HG03439 (cell line): ENCODE measurements around the gene CCDC57.

ENCODE experiments used
- ATAC-seq: cut with Tn5 transposase; IDR thresholded peaks from one replicate; pipeline ENCODE4 v1.9.1; 2021; ENCODE audit warnings: mild to moderate bottlenecking, moderate library complexity; ENCODE audit not compliant: unreplicated experiment

CCDC57 gene

DNA sequence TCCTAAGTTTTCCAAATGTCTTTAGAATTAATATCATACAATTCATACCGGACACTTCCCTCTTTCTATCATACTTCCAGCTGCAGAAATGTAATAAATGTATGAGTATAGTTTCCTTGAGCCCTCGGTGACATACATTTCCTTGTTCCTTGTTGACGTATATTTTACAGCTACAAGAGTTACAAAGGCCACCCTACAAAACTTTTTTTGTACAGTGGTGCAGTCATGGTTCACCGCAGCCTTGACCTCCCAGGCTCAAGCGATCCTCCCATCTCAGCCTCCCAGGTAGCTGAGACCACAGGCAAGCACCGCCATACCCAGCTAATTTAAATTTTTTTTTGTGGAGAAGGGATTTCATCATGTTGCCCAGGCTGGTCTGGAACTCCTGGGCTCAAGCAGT lies 139.8 kb downstream of the CCDC57 start:
- no peak for ATAC-seq

DNA sequence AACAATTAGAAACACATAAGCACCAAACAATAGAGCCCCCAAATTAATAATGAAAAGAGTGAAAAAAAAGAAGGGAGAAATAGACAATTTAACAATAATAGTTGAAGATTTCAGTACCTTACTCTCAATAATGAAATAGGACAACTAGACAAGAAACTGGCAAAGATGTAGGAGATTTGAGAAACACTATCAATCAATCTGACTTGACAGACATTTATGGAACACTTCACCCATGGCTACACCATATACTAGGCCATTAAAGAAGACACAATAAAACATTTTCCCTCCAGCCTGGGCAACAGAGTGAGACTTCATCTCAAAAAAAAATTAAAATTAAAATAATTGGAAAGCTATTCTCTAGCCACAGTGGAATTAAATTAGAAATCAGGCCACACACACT lies 142.0 kb downstream of the CCDC57 start:
- no peak for ATAC-seq

DNA sequence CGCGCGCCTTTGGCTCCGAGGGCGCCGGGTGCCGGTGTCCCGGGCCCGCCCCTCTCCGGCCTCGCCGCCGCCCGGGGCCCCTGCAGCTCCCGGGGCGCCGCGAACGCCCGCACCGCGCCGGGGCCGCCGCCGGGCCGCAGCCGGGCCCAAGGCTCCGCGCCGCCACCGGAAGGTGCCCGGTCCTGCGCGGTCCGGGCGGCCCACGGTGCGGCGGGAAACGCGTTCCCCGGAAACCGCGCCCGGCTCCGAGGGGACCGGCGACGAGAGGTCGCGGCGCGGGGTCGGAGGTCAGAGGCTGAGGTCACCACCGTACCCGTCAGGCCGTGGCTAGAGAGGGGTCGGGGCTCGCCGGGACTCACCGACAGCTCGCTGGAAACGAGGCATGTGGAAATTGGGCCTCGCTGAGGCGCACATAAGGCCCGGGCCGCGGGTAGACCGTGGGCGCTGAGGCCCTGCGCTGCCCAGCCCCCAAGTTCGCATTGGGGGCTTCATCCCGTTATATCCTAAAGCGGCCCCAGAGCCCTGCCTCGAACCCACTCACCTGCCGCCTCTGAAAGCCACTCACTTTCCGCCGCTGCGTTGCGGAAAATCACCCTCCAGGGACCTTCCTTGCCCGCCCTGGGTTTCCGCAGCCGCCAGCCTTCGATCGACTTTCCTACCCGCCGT lies 146.9 kb downstream of the CCDC57 start, which contains the start of gene DUS1L:
Gene DUS1L (minus strand): TSS at position 167 of the 666 bp plus-strand sequence. CDS start 745 bp downstream, outside the sequence.
- ATAC-seq = no peak

DNA sequence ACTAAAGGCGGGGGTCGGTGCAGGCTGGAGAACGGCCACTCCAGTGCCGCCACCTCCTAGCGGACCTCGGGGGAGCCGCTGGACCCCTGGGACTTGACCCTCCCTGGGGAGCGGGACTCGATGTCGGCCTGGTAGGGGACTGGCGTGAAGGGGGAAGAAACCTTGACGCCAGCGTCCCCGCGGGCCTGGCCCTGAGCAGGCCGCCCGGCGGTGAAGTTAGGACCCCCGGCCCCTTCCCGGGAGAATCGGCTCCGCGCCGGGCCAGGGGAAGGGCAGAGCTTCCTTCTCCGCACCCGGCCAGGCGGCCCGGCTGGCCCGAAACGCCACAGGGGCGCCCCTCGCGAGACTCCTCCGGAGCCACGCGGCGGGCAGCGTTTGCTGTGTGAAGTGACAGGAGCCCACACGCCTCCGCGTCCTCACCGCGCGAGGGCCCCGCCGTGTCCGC lies 147.4 kb downstream of the CCDC57 start:
- no peak for ATAC-seq

DNA sequence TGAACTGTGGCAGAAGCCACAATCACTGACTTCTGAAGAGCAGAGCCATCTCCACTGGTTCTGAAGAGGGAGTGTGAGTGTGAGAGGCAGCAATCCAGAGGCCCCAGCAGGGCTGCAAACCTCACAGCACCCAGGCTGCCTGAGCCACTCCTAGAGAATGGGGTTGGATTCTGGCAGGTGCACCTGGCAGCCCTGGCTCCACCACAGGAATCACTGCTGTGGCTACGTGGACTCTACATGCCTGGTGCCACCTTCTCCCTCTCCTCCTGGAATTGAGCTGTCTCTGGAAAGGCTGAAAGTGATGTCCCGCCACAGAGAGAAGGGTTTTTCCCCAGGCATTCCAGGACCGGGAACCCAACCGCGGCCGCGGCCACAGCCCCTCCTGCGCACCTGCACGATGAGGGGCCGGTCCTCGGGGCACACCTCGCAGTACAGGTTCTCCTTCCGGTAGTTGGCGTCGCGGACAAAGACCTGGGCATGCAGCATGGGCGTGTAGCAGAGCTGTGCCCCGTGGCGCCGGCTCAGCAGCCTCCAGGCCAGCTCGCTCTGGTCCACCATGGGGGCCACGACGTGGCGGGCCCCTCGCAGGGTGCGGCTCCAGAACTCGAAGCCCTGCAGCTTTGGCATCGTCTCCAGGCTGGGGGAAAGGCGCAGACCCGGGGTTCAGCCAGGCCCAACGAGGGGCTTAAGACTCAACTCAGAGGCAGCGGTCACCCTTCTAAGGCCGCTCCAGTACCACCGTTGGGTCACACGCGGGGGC lies 148.0 kb downstream of the CCDC57 start:
- no peak for ATAC-seq

DNA sequence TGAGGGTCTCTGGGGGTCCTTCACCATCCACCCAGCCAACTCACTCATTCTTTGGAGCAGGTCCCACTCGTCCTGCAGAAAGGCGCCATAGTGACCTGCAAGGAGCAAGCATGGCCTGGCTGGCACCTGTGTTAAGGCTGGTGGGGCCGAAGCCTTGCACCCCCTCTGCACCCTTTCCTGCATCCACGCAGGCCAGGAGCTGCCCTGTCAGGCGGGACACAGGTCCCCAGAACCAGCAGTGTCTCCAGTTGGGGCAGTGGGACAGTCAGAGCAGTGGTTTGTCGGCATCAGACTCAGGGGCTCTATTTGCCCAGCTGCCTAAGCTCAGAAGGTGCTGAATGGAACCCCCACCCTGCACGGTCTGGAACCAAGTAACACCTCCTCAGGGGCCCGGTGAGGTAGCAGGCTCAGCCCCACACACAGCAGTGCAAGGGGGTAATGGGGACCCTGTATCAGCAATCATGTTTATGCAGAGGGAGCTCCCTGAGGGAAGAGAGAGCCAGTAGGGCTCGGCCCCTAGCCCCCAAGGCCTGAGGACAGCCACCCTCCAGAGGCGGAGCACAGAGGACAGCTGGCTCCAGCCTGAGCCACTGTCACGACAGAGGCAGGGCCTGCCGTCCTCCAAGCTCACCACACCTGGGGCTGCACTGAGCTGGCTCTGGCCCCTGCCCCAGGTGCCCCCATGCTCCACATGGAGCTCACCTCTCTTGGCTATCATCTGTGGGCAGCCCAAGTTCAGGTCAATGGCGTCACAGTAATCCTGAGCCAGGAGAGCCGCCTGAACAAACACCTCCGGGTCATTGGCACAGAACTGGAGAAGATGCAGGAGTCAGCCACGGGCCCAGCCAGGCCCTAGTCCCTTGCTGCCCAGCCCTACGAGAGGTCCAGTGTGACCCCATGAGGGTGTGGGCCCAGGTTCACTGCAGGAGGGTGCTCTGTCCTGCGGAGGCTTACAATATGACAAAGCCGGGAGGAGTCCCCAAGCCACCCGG lies 148.9 kb downstream of the CCDC57 start:
- no peak for ATAC-seq

DNA sequence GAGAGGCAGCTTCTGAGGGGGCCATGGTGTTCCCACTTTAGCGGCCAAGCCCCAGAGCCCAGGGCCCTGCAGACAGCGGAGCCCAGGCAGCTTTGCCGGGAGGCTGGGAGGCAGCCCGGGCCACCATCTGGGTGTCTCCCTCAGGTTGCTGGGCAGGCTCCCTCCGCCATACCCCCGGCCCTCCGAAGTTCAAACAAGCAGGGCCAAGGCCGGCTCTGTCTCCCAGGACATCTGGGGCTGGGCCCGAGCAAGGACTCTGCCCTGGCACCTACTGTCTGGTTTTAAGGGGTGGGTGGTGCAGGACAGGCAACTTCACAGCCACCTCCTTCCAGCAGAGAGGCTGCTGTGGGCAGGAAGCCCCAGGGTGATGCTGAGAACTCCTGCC lies 149.7 kb downstream of the CCDC57 start:
- no peak for ATAC-seq

DNA sequence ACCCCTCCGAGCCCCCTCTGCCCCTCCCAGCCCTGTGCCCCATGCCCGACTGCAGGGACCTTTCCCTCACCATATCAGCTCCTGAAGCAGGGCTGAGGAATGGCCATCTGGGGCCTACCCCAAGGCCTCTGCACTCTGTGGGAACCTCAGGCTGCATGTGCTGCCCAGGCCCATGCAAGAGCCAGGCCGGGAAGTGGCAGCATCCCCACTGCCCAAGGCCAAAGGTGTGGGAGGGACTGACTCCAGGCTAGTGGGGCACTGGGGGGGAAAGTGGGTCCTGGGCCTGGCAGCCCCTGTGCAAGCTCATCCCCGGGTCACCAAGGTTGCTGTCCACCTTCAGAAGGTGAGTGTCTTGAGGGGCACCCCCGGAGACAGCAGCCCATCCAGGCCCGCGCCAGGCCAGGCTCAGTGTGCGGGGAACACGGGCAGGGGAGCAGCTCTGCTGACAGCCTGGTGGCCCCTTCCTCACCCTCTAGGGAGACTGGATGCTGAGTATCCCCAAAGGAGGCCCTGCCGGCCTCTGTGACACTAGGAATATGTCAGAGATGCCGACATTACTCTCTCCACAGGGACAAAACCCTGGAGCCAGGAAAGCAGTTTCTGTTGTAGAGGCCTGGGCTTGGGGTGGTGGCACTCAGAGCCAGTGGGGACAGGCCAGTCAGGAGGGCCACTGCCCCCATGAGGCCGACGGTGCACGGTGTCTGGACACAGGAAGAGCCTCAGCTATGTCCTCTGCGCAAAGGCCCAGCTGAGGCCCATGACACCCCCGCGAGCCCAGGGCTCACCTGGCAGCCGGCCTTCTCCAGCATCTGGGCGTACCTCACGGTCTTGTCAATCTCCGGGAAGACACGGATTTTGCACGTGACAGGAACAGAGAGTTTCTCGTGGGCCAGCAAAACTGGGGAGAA lies 150.3 kb downstream of the CCDC57 start:
- no peak for ATAC-seq

DNA sequence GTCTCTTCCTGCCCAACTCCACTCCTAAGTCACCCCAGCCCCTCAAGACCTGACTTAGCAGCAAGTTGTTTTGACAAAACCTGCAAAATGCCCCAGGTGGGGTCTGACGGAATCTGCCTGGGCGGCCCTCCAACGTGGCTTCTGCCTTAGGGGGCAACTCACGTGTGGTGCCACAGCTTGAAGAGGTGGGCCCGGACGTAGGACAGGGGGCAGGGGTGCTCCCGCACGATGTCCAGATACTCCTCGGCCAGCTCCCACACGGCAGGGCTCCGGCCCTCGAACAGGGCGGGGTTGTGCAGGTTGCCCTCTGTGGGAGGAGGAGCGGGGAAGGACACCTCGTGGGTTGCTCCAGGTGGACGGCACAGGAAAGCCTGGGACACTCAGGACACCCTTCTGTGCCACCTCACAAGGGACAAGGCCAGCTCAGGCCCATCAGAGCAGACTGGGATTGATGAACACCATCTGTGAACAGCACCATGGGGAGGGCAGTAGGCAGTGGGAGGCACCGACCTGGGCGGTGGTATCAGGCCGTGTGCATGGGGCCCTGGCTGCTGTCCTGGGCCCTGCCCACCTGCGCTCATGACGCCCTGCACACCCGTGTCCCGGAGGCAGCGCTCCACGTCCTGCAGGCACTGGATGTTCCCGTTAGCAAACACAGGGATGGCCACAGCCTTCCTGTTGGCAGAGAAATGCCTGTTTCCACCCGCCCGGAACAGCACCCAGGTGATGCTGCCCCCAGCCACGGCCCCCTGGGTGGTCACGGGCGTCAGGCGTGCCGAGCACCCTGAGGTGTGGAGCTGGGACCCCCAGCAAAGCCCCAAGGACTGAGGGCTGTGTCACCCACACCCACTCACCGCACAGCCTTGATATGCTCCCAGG lies 151.4 kb downstream of the CCDC57 start:
- ATAC-seq = no peak

DNA sequence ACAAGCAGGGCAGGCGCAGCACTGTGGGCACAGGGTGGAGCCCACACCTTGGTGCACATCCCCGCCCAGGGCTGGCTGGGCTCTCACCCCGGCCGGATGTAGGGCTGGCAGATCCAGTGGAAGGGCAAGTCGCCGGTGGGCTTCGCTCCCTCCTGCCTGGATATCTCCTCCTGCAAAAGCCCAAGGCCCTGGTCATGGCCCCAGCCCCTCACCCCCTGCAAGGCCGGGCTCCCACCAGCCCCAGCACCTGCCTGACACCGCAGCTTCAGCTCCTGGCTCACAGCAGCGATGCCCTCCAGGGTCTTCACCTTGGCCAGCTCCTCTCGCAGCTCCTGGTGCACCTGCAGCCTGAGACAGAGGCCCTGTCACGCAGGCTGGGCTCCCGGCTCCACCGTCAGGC lies 152.0 kb downstream of the CCDC57 start:
- ATAC-seq = no peak

DNA sequence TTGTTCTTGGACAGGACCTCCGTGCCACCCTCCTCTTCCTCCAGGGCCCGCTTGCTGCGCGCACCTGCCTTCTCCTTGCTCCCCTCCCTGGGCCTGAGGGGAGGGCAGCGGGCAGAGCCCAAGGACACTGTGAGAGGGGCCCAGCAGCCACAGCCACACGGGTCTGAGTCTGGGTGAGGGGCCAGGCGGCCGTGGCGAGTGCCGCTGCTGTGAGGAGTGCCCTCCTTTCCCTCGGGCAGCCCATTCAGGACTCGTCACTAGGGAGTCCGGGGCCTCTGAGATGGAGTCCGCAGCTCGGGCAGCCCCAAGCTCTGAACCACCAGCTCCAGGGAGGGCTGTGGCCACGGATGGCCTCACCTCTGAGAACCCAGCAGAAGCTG lies 152.7 kb downstream of the CCDC57 start:
- ATAC-seq = no peak

DNA sequence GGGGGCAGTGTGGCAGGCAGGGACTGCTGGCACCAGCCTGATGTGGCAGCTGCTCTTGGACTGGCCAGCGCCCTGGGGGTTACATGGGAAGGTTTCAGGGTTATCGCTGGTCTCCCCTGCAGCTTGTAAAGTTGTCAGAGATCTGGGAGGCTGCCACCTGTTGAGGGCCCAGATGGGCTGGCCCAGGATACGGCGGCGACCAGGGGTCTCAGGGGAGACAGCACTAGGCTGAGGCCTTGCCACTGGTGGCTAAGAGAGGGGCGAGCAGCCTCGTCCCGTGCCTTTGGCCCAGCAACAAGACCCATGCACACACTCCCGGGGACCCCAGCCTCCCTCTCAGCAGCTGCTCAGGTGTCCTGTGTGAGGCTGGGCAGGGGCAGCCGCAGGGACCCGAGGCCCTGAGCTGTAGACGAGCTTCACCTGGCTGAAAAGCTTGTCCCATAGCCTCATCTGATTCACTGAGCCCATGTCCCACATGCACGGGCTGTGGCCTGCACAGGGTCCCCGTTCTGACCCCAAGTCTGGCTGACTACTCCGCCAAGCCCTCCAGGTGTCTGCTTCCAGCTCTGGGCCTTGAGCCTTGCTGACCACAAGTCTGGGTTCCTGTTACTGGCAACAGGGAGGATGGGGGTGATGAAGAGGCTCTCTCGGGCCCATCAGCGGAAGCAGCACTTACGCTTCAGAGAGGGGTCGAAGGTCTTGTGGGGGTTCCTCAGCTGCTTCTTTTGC lies 153.2 kb downstream of the CCDC57 start:
- ATAC-seq = no peak

DNA sequence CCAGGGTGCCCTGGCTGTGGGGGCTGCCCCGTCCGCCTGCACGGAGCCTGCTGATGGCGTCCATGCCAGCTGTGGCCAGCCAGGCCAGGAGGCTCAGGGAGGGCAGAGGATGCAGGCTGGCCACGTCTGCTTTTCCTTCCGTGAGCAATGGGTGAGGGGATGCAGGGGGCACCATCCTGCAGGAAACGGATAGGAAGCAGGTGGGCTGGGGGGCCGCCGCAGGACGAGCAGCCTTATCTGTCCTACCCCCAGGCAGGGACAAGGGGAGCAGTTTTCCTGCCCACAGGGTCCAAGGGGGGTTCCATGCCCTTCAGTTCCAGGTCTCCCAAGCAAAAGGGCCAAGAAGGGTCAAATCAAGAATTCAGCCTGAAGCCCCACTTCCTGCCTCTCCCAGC lies 153.8 kb downstream of the CCDC57 start:
- ATAC-seq = no peak

DNA sequence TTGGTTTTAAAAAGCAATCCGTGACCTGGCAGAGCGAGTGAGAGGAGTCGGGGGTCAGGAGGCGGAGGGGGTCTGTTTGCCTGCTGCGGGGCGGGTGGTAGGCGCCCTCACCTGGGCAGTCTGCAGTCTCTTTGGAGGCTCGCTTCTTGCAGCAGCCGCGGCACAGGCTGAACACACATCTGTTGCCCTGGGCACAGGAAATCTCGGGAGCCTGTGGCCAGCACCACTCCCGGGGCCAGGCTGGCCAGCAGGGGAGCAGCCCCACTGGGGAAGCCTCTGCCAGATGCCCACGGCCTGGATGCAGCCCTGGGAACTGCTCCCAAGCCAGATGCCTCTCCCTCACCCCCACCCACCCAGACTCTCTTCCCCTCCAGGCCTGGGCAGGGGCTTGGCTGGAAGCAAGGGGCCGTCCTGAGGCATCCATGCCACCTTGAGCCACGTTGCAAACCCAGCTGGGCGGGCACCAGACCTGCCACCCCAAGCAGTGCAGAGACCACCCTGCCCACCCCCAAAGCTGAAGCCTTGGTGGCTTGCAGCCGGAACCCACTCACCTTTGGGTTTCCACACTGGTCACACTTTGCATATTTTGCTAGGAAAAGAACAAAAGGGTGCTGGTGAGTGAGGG lies 154.3 kb downstream of the CCDC57 start:
- ATAC-seq = no peak

DNA sequence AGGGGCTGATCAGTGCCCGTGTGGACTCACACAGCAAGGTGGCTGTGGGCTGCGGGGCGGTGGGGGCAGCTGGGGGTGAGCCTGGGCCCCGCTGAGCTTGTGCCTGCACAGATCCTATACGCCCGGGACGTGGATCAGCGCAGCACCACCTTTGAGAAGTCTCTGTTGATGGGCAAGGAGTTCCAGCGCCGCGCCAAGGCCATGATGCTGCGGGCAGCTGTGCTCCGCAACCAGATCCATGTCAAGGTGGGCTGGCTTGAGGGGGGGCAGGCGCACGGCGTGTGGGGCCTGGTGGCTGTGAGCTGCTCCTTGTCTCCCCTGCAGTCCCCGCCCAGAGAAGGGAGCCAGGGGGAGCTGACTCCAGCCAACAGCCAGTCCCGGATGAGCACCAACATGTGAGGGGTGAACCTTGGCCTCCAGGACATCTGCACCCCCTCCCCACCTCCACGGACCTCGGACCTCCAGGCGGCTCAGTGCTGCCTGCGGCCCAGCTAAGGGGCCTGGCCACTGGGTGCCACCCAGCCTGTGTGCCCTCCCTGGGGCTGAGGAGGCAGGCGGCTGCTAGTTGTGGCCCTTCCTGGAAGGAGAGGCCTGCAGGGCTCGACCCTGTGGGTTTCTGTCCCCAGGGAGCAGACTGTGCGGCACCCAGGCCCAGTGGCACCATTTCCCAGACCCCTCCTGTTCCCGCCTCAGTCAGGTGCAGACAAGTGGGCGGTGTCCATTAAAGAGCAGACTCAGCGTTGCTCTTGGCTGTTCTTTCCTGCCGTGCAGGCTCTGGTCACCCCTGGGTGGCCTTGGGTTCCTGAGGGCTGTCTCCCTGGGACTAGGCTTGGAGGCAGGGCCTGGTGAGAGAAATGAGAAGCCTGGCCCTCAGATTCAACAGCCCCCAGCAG lies 155.7 kb downstream of the CCDC57 start:
- ATAC-seq = no peak

DNA sequence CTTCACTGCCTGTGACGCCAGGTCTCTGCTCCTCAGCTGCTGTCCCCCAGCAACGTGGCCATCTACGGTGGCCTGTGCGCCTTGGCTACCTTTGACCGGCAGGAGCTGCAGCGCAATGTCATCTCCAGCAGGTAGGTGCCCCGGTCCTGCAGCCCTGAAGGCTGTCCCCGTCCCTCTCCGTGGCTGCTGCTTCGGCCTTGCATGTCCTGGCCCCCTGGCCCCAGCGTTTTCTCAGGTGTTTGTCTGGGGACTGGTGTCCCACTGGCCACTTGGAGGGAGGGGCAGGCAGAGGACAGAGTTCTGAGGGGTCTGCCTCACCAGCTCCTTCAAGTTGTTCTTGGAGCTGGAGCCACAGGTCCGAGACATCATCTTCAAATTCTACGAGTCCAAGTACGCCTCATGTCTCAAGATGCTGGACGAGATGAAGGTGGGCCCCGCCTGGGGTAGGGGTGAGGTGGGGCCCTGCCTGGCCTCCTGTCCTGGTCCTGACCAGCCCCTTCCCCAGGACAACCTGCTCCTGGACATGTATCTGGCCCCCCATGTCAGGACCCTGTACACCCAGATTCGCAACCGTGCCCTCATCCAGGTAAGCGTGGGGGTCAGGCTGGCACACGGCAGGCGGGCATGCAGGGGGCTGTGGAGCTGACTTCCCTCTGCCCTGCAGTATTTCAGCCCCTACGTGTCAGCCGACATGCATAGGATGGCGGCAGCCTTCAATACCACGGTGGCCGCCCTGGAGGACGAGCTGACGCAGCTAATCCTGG lies 156.5 kb downstream of the CCDC57 start:
- ATAC-seq = no peak
